ENCODE measurements around the gene LAMTOR2.

DNA sequence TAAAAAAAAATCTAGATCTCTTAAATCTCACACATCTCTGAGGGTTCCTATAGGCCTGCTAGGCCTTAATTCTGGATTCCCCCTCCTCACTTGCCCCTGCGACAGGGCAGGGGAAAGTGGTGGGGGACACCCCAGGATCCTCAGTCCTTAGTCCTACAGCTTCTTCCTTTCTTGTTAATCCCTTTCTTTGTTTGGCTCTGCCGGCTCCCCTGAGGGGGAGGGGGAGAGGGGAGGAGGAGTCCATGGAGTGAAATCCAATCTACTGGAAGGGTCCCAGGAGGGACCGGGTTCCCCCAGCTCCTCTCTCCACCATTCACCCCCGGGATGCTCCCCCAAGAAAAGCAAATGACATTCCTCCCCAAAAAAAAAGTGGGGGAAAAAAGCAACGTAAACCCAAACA, 19.2 kb downstream of the LAMTOR2 start:
- TF ChIP-seq SUZ12 (IDR thresholded peaks at IDR 0.05; ENCODE audit: low read length) (no peak), POLR2A (IDR thresholded peaks at IDR 0.05; ENCODE audit: control extremely low read depth in 1 of 2, low read depth in 2 of 2, low read length in 2 of 2) (no peak; a peak in 1 of 3 replicates), SIX5 (IDR thresholded peaks at IDR 0.05; ENCODE audit: low read depth, low read length) (no peak), CEBPB (IDR thresholded peaks at IDR 0.05; ENCODE audit: low read depth, low read length) (no peak)
- TF ChIP-seq, protein P1, sequence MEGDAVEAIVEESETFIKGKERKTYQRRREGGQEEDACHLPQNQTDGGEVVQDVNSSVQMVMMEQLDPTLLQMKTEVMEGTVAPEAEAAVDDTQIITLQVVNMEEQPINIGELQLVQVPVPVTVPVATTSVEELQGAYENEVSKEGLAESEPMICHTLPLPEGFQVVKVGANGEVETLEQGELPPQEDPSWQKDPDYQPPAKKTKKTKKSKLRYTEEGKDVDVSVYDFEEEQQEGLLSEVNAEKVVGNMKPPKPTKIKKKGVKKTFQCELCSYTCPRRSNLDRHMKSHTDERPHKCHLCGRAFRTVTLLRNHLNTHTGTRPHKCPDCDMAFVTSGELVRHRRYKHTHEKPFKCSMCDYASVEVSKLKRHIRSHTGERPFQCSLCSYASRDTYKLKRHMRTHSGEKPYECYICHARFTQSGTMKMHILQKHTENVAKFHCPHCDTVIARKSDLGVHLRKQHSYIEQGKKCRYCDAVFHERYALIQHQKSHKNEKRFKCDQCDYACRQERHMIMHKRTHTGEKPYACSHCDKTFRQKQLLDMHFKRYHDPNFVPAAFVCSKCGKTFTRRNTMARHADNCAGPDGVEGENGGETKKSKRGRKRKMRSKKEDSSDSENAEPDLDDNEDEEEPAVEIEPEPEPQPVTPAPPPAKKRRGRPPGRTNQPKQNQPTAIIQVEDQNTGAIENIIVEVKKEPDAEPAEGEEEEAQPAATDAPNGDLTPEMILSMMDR (IDR thresholded peaks at IDR 0.05; ENCODE audit: control extremely low read depth in 1 of 3, insufficient read depth in 1 of 3, low read depth in 1 of 3, low read length in 3 of 3) = no peak
